ENCODE measurements around the gene RPS17.

RPS17 gene

DNA sequence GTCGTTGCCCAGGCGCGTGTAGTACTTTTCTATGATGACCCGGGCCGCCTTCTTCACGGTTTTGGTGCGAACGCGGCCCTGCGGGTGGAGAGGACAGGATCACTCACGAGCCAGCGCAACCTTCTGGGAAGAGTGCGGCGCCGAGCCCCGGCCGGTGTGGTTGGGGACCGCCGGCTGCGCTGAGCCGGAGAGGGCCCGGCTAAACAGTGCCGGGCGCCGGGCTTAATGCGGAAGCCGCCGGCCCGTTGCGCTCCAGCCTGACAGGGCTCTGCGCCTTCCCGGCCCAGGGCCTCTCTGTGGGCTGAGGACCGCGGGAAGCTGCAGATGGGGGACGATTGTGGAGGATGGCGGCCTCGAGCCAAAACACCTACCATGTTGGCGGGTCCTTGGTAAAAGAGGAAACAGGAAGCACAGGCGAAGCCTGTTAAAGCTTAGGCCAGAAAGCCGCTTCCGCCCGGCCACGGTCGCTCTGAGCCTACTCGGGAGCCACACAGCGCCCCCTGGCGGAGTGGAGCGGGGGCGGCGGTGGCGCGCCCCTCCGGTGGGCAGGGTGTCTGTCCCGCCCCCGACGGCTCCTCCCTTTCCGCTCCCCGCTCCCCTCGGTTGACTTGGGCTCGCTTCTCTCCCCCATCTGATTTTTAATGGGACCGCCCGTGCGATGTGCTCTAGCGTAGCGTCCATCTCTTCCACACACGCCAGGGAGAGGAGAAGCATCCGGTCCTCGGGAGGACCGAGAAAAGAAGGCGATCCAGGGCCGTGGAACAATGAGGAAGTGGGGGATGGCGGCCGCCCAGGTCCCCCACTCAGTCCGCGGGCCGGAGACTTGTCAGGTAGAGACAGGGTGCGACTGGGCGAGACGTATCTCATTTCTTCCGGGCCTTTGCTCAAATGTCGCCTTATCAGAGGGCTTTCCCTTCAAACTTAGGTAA, at the start of gene RPS17:
Gene RPS17 (minus strand): TSS at position 403 of the 929 bp plus-strand sequence. CDS start 29 bp downstream, at position 374.
- Histone ChIP-seq H3K27me3 (ENCODE audit: control insufficient read depth, insufficient read depth, low read length) (no peaks in the 10 kb centered on the region), H3K27ac (ENCODE audit: low read depth, low read length) (peak within 1 kb of the TSS; percentile 89), H3K9ac (ENCODE audit: low read depth, low read length) (peak within 1 kb of the TSS; percentile 98), H3K9me3 (ENCODE audit: control insufficient read depth, insufficient read depth, low read length) (no peaks in the 10 kb centered on the region), H3K36me3 (ENCODE audit: control insufficient read depth, insufficient read depth, low read length) (peaks cover 43% of the 10 kb centered on the region), H3K4me1 (ENCODE audit: control insufficient read depth, insufficient read depth, low read length) (peaks cover 27% of the 10 kb centered on the region), H3K4me3 (ENCODE audit: low read depth, low read length) (peak within 1 kb of the TSS; percentile 97)

GRCh38 chr15:82587805-82588204, 47.5 kb upstream of the RPS17 start:
- Histone ChIP-seq H3K9me3 (ENCODE audit: control insufficient read depth, insufficient read depth, low read length) (no peaks in the 10 kb centered on the region), H3K27ac (ENCODE audit: low read depth, low read length) (no peak overlapping the region), H3K36me3 (ENCODE audit: control insufficient read depth, insufficient read depth, low read length) (no peaks in the 10 kb centered on the region), H3K4me1 (ENCODE audit: control insufficient read depth, insufficient read depth, low read length) (peaks cover 28% of the 10 kb centered on the region), H3K9ac (ENCODE audit: low read depth, low read length) (no peak overlapping the region), H3K4me3 (ENCODE audit: low read depth, low read length) (no peak overlapping the region), H3K27me3 (ENCODE audit: control insufficient read depth, insufficient read depth, low read length) (no peaks in the 10 kb centered on the region)

- Histone ChIP-seq H3K9me3 (ENCODE audit: control insufficient read depth, insufficient read depth, low read length) (no peaks in the 10 kb centered on the region), H3K36me3 (ENCODE audit: control insufficient read depth, insufficient read depth, low read length) (no peaks in the 10 kb centered on the region), H3K9ac (ENCODE audit: low read depth, low read length) (no peak overlapping the region), H3K4me1 (ENCODE audit: control insufficient read depth, insufficient read depth, low read length) (peaks cover 28% of the 10 kb centered on the region), H3K27me3 (ENCODE audit: control insufficient read depth, insufficient read depth, low read length) (no peaks in the 10 kb centered on the region), H3K27ac (ENCODE audit: low read depth, low read length) (no peak overlapping the region), H3K4me3 (ENCODE audit: low read depth, low read length) (no peak overlapping the region; the same call in 1 of the 2 replicates)
These were observed 44.8 kb upstream of the RPS17 start for GRCh38 chr15:82585072-82585471.

GRCh38 chr15:82580713-82581112, 40.5 kb upstream of the RPS17 start:
- no peak overlapping the region for H3K4me3 ChIP-seq (ENCODE audit: low read depth, low read length)
- no peaks in the 10 kb centered on the region for H3K9me3 ChIP-seq (ENCODE audit: control insufficient read depth, insufficient read depth, low read length)
- no peak overlapping the region for H3K9ac ChIP-seq (ENCODE audit: low read depth, low read length)
- H3K27ac ChIP-seq (ENCODE audit: low read depth, low read length): no peak overlapping the region
- no peaks in the 10 kb centered on the region for H3K27me3 ChIP-seq (ENCODE audit: control insufficient read depth, insufficient read depth, low read length)
- H3K36me3 ChIP-seq (ENCODE audit: control insufficient read depth, insufficient read depth, low read length): no peaks in the 10 kb centered on the region
- H3K4me1 ChIP-seq (ENCODE audit: control insufficient read depth, insufficient read depth, low read length): peaks cover 10% of the 10 kb centered on the region

DNA sequence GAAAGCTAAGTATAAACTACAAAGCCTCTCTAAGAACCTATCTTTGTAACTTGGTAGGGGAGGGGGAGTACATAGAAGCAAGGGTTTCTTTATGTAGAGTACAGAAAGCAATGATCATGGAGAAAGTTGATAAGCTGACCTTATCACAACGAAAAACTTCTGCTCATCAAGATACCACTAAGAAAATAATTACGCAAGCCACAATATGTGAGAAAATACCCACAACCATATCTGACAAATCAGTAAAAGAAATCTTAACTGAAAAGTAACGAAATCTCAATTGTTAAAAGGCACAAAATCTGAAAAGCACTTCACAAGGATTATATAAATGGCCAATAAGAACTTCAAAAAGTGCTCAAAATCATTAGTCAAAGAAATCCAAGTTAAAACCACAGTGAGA, 35.1 kb upstream of the RPS17 start:
- H3K36me3 ChIP-seq (ENCODE audit: control insufficient read depth, insufficient read depth, low read length): no peaks in the 10 kb centered on the region
- H3K9ac ChIP-seq (ENCODE audit: low read depth, low read length): no peak overlapping the region
- peaks cover 21% of the 10 kb centered on the region for H3K4me1 ChIP-seq (ENCODE audit: control insufficient read depth, insufficient read depth, low read length)
- no peaks in the 10 kb centered on the region for H3K9me3 ChIP-seq (ENCODE audit: control insufficient read depth, insufficient read depth, low read length)
- no peak overlapping the region for H3K27ac ChIP-seq (ENCODE audit: low read depth, low read length)
- H3K4me3 ChIP-seq (ENCODE audit: low read depth, low read length): no peak overlapping the region
- no peaks in the 10 kb centered on the region for H3K27me3 ChIP-seq (ENCODE audit: control insufficient read depth, insufficient read depth, low read length)

- H3K4me1 ChIP-seq (ENCODE audit: control insufficient read depth, insufficient read depth, low read length): peaks cover 21% of the 10 kb centered on the region
- no peaks in the 10 kb centered on the region for H3K36me3 ChIP-seq (ENCODE audit: control insufficient read depth, insufficient read depth, low read length)
- H3K9ac ChIP-seq (ENCODE audit: low read depth, low read length): no peak overlapping the region
- no peaks in the 10 kb centered on the region for H3K27me3 ChIP-seq (ENCODE audit: control insufficient read depth, insufficient read depth, low read length)
- no peak overlapping the region for H3K27ac ChIP-seq (ENCODE audit: low read depth, low read length)
- no peak overlapping the region for H3K4me3 ChIP-seq (ENCODE audit: low read depth, low read length)
- no peaks in the 10 kb centered on the region for H3K9me3 ChIP-seq (ENCODE audit: control insufficient read depth, insufficient read depth, low read length)
These were observed 32.7 kb upstream of the RPS17 start for GRCh38 chr15:82572986-82573385.

- Histone ChIP-seq H3K36me3 (ENCODE audit: control insufficient read depth, insufficient read depth, low read length) (no peaks in the 10 kb centered on the region), H3K9me3 (ENCODE audit: control insufficient read depth, insufficient read depth, low read length) (no peaks in the 10 kb centered on the region), H3K27ac (ENCODE audit: low read depth, low read length) (no peak overlapping the region), H3K4me1 (ENCODE audit: control insufficient read depth, insufficient read depth, low read length) (peaks cover 21% of the 10 kb centered on the region), H3K9ac (ENCODE audit: low read depth, low read length) (no peak overlapping the region), H3K27me3 (ENCODE audit: control insufficient read depth, insufficient read depth, low read length) (no peaks in the 10 kb centered on the region), H3K4me3 (ENCODE audit: low read depth, low read length) (no peak overlapping the region)
These were observed 32.1 kb upstream of the RPS17 start for GRCh38 chr15:82572311-82572710.

- no peaks in the 10 kb centered on the region for H3K9me3 ChIP-seq (ENCODE audit: control insufficient read depth, insufficient read depth, low read length)
- H3K9ac ChIP-seq (ENCODE audit: low read depth, low read length): no peak overlapping the region
- no peak overlapping the region for H3K27ac ChIP-seq (ENCODE audit: low read depth, low read length)
These were observed 31.5 kb upstream of the RPS17 start for GRCh38 chr15:82571722-82572222.

GRCh38 chr15:82570721-82571508, 30.7 kb upstream of the RPS17 start:
- no peaks in the 10 kb centered on the region for H3K27me3 ChIP-seq (ENCODE audit: control insufficient read depth, insufficient read depth, low read length)
- no peaks in the 10 kb centered on the region for H3K36me3 ChIP-seq (ENCODE audit: control insufficient read depth, insufficient read depth, low read length)
- no peak overlapping the region for H3K9ac ChIP-seq (ENCODE audit: low read depth, low read length)
- no peak overlapping the region for H3K27ac ChIP-seq (ENCODE audit: low read depth, low read length)
- peaks cover 21% of the 10 kb centered on the region for H3K4me1 ChIP-seq (ENCODE audit: control insufficient read depth, insufficient read depth, low read length)
- no peaks in the 10 kb centered on the region for H3K9me3 ChIP-seq (ENCODE audit: control insufficient read depth, insufficient read depth, low read length)
- peak overlapping the region; percentile 54 for H3K4me3 ChIP-seq (ENCODE audit: low read depth, low read length)

More at GRCh38 chr15:82571722-82572222, 31.5 kb upstream of the RPS17 start:
- Histone ChIP-seq H3K27me3 (ENCODE audit: control insufficient read depth, insufficient read depth, low read length) (no peaks in the 10 kb centered on the region), H3K4me3 (ENCODE audit: low read depth, low read length) (peak overlapping the region; percentile 54), H3K4me1 (ENCODE audit: control insufficient read depth, insufficient read depth, low read length) (peaks cover 21% of the 10 kb centered on the region), H3K36me3 (ENCODE audit: control insufficient read depth, insufficient read depth, low read length) (no peaks in the 10 kb centered on the region)

- Histone ChIP-seq H3K4me3 (ENCODE audit: low read depth, low read length) (no peak overlapping the region), H3K9ac (ENCODE audit: low read depth, low read length) (no peak overlapping the region), H3K27ac (ENCODE audit: low read depth, low read length) (no peak overlapping the region), H3K4me1 (ENCODE audit: control insufficient read depth, insufficient read depth, low read length) (peaks cover 28% of the 10 kb centered on the region), H3K36me3 (ENCODE audit: control insufficient read depth, insufficient read depth, low read length) (no peaks in the 10 kb centered on the region), H3K9me3 (ENCODE audit: control insufficient read depth, insufficient read depth, low read length) (no peaks in the 10 kb centered on the region), H3K27me3 (ENCODE audit: control insufficient read depth, insufficient read depth, low read length) (no peaks in the 10 kb centered on the region)
These were observed 29.6 kb upstream of the RPS17 start for GRCh38 chr15:82569834-82570233.

- peaks cover 28% of the 10 kb centered on the region for H3K4me1 ChIP-seq (ENCODE audit: control insufficient read depth, insufficient read depth, low read length)
- H3K4me3 ChIP-seq (ENCODE audit: low read depth, low read length): no peak overlapping the region
- H3K9me3 ChIP-seq (ENCODE audit: control insufficient read depth, insufficient read depth, low read length): no peaks in the 10 kb centered on the region
- no peak overlapping the region for H3K9ac ChIP-seq (ENCODE audit: low read depth, low read length)
- H3K27ac ChIP-seq (ENCODE audit: low read depth, low read length): no peak overlapping the region
- no peaks in the 10 kb centered on the region for H3K36me3 ChIP-seq (ENCODE audit: control insufficient read depth, insufficient read depth, low read length)
- H3K27me3 ChIP-seq (ENCODE audit: control insufficient read depth, insufficient read depth, low read length): no peaks in the 10 kb centered on the region
These were observed 28.7 kb upstream of the RPS17 start for GRCh38 chr15:82568986-82569385.

Measured in HUES48 (cell line).